Testis (tissue), 3 donors: ENCODE data around the gene PSMG4. TPM values are rescaled to one million over a fixed set of nuclear protein-coding genes. Genes with fewer than 3 reads are reported as not detected.

Experiments used
- DNase-seq: peaks from one replicate; pipeline ENCODE4 v3.0.0-alpha.2; 2019
- H3K27ac ChIP-seq, 2 donors: fragments of 200-600 bp; sonication (generic); one replicate each; pipeline ENCODE4 v1.5.1; 2019
- H3K27me3 ChIP-seq: fragments of 200-600 bp; sonication (generic); one replicate; pipeline ENCODE4 v1.5.1; 2019
- H3K36me3 ChIP-seq: fragments of 200-600 bp; sonication (generic); one replicate; pipeline ENCODE4 v1.5.1; 2017; ENCODE audit warnings: low read depth; ENCODE audit errors: missing control alignments
- H3K4me1 ChIP-seq: fragments of 200-600 bp; sonication (generic); one replicate; pipeline ENCODE4 v1.5.1; 2019
- H3K4me3 ChIP-seq, 2 donors: fragments of 200-600 bp; sonication (generic); one replicate each; pipeline ENCODE4 v1.5.1; 2017 to 2019
- H3K9me3 ChIP-seq: fragments of 200-600 bp; sonication (generic); one replicate; pipeline ENCODE4 v1.5.1; 2017
- POLR2A ChIP-seq: fragments of 450-650 bp; IDR thresholded peaks from one replicate; pipeline ENCODE4 v1.6.1; 2017; ENCODE audit warnings: antibody characterized with exemption, mild to moderate bottlenecking, moderate library complexity
- WGBS, 2 donors: methylation state at CpG; one replicate each; pipeline ENCODE4 v1.1.5; 2018; 5-methylcytosine and 5-hydroxymethylcytosine counted together
- intact Hi-C: fragments of 100-400 bp; cut with DNase I; formaldehyde crosslinking; loops from one replicate; pipeline ENCODE4 v1.15.1; 2023; ENCODE audit warnings: low total_unique reads
- polyA plus RNA-seq: library from polyadenylated mRNA; stranded (reverse); fragments of 350-450 nt; fragmentation: Illumina TruSeq; extraction: RNeasy Lipid Tissue Mini Kit (QIAGEN cat#74804); gene quantifications from one replicate; pipeline ENCODE4 v1.2.3, GENCODE V29; 2014; ENCODE audit warnings: low read depth, low replicate concordance; ENCODE audit not compliant: insufficient read depth
- total RNA-seq, 2 donors: library from RNA; depleted of rRNA; stranded (reverse); fragments of >200 nt; gene quantifications; one replicate each; pipeline ENCODE4 v1.2.3, GENCODE V29; 2016
- TF ChIP-seq, protein P1 (sequence below), 3 experiments: fragments of 450-650 bp in 2 of 3; fragments of 200-600 bp in 1 of 3; sonication (generic) in 1 of 3; IDR thresholded peaks; one replicate each; pipeline ENCODE4 v1.5.1; 2016 to 2019; ENCODE audit warnings: antibody characterized with exemption in 3 of 3, mild to moderate bottlenecking in 2 of 3, moderate library complexity in 1 of 3

PSMG4 gene
- total and polyA plus RNA-seq, 3 donors from 2014 or later = 23.1 to 46.1 (median 42.4) TPM

DNA sequence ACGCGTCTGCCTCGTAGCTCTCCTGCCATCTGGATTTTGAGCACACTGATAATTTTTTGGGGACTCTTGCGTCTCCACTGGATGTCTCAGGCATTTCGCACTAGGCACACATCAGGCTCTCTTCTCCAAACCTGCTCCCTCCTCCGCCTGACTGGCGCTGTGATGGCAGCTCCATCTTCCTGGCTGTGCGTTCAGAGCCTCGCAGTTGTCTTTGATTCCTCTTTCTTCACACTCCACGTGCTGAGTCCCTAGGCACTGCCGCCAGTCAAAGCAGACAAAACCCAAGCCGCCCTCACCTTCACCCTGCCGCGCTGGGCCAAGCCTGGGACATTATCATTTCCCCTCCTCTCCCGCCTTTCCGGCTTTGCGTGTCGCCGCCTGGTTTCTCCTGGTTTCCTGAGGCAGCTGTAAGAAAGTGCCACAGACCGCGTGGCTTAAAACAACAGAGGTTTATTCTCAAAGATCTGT is 778 bp downstream of the PSMG4 start:
- Histone ChIP-seq H3K4me3 (peak overlapping the region; percentile 93 to 97), H3K36me3 (no peaks in the 10 kb centered on the region), H3K4me1 (peaks cover 27% of the 10 kb centered on the region), H3K9me3 (no peaks in the 10 kb centered on the region), H3K27me3 (no peaks in the 10 kb centered on the region), H3K27ac (peak overlapping the region; percentile 71 to 77)
- 0 to 2% methylated on average over 18 to 21 of the region's 21 CpGs for WGBS, 2 donors
- intact Hi-C loops = loop anchor here (10.0 kb wide), 1 partner anchor 95 kb away; no protein-coding TSS in a partner anchor
- TF ChIP-seq, protein P1, sequence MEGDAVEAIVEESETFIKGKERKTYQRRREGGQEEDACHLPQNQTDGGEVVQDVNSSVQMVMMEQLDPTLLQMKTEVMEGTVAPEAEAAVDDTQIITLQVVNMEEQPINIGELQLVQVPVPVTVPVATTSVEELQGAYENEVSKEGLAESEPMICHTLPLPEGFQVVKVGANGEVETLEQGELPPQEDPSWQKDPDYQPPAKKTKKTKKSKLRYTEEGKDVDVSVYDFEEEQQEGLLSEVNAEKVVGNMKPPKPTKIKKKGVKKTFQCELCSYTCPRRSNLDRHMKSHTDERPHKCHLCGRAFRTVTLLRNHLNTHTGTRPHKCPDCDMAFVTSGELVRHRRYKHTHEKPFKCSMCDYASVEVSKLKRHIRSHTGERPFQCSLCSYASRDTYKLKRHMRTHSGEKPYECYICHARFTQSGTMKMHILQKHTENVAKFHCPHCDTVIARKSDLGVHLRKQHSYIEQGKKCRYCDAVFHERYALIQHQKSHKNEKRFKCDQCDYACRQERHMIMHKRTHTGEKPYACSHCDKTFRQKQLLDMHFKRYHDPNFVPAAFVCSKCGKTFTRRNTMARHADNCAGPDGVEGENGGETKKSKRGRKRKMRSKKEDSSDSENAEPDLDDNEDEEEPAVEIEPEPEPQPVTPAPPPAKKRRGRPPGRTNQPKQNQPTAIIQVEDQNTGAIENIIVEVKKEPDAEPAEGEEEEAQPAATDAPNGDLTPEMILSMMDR (IDR thresholded peaks at IDR 0.05) = no peak
- TF ChIP-seq POLR2A = no peak
- DNase-seq = peak; percentile 57

DNA sequence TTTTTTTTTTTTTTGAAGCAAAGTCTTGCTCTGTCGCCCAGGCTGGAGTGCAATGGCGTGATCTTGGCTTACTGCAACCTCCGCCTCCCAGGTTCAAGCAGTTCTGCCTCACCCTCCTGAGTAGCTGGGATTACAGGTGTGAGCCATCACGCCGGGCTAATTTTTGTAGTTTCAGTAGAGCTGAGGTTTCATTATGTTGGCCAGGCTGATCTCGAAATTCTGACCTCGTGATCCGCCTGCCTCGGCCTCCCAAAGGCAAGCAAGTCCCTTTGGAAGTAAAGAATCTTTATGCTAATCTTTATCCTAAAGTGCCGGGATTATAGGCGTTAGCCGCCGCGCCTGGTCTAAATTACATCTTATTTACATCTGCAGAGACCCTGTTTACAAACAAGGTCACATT is 1.5 kb downstream of the PSMG4 start:
- H3K27me3 ChIP-seq = no peaks in the 10 kb centered on the region
- H3K4me1 ChIP-seq = peaks cover 27% of the 10 kb centered on the region
- TF ChIP-seq, protein P1 (IDR thresholded peaks at IDR 0.05) = no peak
- TF ChIP-seq POLR2A = no peak
- 64 to 78% methylated on average over 14 of the region's 14 CpGs for WGBS, 2 donors
- no peaks in the 10 kb centered on the region for H3K9me3 ChIP-seq
- DNase-seq = no peak
- intact Hi-C loops = no loop called here
- H3K4me3 ChIP-seq = no peak overlapping the region
- no peaks in the 10 kb centered on the region for H3K36me3 ChIP-seq
- H3K27ac ChIP-seq = no peak overlapping the region

DNA sequence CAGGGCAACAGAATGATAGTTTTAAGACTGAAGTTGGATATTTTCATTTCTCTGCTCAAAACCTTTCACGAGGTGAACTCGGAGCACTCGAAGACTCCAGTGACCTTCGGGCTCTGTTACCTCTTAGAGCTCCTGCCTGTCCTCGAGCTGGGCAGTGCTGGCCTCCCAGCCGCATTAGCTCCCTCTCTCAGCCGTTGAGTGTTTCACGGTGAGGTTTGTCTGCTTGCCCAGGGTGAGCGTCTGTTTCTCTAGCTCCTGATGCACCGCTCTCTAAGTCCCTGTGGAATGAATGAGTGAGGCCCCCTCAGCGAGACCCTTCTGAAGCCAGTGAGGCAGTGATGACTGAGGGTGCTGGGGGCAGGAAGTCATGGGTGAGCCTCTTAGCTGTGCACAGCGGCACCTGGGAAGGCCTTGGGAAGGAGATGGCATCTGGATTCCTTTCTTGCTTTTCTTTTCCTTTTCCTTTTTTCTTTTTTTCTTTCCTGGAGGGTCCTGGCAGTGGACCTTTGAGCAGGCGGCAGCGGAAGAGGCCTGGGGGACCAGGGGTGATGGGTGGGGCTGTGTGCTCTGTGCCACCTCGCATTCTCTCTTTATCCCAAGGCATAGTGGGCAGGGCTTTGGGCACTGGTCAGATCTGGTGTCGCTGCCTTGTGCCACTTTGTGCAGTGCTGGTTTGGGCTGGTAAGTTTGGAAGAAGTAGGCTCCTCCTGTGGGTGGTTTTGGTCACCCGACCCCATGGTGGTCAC is 2.2 kb downstream of the PSMG4 start:
- no peaks in the 10 kb centered on the region for H3K9me3 ChIP-seq
- no peak overlapping the region for H3K4me3 ChIP-seq
- WGBS, 2 donors = 53 to 56% methylated on average over 8 to 17 of the region's 17 CpGs
- no peak for TF ChIP-seq POLR2A
- TF ChIP-seq, protein P1 (IDR thresholded peaks at IDR 0.05) = no peak
- no peak overlapping the region for H3K27ac ChIP-seq
- intact Hi-C loops = no loop called here
- DNase-seq = no peak
- H3K27me3 ChIP-seq = no peaks in the 10 kb centered on the region
- H3K36me3 ChIP-seq = no peaks in the 10 kb centered on the region
- peaks cover 27% of the 10 kb centered on the region for H3K4me1 ChIP-seq

DNA sequence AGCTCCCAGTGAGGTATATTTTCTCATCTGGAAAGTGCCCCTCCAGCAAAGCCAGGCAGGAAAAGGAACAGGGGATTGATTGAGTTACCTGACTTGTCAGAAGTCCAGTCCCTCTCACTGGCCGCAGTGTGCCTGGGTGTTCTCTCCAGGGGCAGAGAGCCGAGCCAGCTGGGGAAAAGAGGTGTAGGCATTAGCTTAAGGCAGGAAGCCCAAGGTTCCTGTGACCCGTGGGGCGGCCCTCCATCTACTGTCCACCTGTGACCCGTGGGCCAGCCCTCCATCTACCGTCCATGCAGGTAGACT is 2.7 kb downstream of the PSMG4 start:
- TF ChIP-seq, protein P1 (IDR thresholded peaks at IDR 0.05) = no peak
- TF ChIP-seq POLR2A = no peak
- Histone ChIP-seq H3K9me3 (no peaks in the 10 kb centered on the region), H3K4me1 (peaks cover 27% of the 10 kb centered on the region), H3K36me3 (no peaks in the 10 kb centered on the region), H3K4me3 (no peak overlapping the region), H3K27me3 (no peaks in the 10 kb centered on the region), H3K27ac (no peak overlapping the region)
- no peak for DNase-seq
- WGBS, 2 donors = 33 to 43% methylated on average over 6 of the region's 6 CpGs
- intact Hi-C loops = no loop called here

DNA sequence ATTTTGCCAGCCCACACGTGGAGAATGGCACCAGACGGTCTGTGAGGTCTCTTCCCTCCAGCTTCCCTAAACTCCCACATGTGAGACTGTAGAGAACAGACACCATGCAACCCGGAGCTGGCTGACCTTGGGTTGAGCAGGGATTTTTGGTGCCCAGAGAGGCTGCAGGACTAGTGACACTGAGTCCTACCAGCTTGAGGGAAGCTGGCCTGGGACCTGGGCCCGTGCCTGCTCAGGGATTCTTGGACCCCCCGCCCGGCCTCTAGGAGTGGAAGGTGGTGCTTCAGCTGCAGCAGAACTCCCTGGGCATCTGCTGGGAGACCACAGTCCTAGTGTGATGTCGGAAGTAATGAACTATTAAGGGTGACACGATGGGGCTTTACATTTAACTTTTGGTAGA is 3.2 kb downstream of the PSMG4 start:
- Histone ChIP-seq H3K27ac (no peak overlapping the region), H3K27me3 (no peaks in the 10 kb centered on the region), H3K4me3 (no peak overlapping the region), H3K36me3 (no peaks in the 10 kb centered on the region), H3K9me3 (no peaks in the 10 kb centered on the region), H3K4me1 (peaks cover 27% of the 10 kb centered on the region)
- 49 to 53% methylated on average over 8 of the region's 8 CpGs for WGBS, 2 donors
- intact Hi-C loops = no loop called here
- DNase-seq = peak; percentile 59
- TF ChIP-seq, protein P1 (IDR thresholded peaks at IDR 0.05) = no peak
- no peak for TF ChIP-seq POLR2A
